ENCODE measurements around the gene CMTM6. TPM values are rescaled to one million over a fixed set of nuclear protein-coding genes. Genes with fewer than 3 reads are reported as not detected.

CMTM6 gene
- total RNA-seq, 1 experiment from 2014 or later, result 39.7 TPM

DNA sequence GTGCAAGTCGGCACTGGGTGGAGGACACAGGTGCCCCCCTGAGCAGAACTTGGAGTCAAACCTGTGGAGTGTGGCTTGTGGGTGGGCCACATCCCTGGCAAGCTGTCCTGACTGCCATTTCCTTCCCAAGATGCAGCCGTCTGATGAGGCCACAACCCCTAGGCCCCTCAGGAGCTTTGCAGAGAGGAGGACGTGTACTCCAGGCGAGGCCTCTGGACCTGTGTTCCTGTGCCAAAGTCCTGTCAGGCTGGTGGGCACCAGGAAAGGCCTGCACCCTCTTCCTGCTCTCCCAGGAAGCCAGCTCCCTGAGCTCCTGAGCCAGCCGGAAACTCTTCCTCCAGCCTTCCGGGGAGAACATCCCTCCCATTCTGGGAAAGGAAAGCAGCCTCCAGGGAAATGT, 48.5 kb downstream of the CMTM6 start:
- peaks cover 1% of the 10 kb centered on the region; the same call in 1 of the 2 replicates for H3K36me3 ChIP-seq (ENCODE audit: control insufficient read depth, insufficient read depth, low read length)
- no peak for DNase-seq
- no peaks in the 10 kb centered on the region for H3K9me3 ChIP-seq
- BruUV-seq (replicated peaks), result no TSS peak
- no peak overlapping the region for H3K4me3 Mint-ChIP-seq (ENCODE audit: unreplicated experiment)
- H3K27me3 ChIP-seq (replicated peaks; ENCODE audit: control insufficient read depth, insufficient read depth, low read length), result no peaks in the 10 kb centered on the region
- intact Hi-C loops (cut with micrococcal nuclease; ENCODE audit: unreplicated experiment), result no loop called here
- no peaks in the 10 kb centered on the region for H3K4me1 ChIP-seq
- TF ChIP-seq, protein P1, sequence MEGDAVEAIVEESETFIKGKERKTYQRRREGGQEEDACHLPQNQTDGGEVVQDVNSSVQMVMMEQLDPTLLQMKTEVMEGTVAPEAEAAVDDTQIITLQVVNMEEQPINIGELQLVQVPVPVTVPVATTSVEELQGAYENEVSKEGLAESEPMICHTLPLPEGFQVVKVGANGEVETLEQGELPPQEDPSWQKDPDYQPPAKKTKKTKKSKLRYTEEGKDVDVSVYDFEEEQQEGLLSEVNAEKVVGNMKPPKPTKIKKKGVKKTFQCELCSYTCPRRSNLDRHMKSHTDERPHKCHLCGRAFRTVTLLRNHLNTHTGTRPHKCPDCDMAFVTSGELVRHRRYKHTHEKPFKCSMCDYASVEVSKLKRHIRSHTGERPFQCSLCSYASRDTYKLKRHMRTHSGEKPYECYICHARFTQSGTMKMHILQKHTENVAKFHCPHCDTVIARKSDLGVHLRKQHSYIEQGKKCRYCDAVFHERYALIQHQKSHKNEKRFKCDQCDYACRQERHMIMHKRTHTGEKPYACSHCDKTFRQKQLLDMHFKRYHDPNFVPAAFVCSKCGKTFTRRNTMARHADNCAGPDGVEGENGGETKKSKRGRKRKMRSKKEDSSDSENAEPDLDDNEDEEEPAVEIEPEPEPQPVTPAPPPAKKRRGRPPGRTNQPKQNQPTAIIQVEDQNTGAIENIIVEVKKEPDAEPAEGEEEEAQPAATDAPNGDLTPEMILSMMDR (IDR thresholded peaks at IDR 0.05; ENCODE audit: insufficient read depth in 1 of 2, low read depth in 1 of 2, low read length in 1 of 2, severe bottlenecking in 1 of 2, unreplicated experiment in 1 of 2), result no peak
- H3K27ac Mint-ChIP-seq (ENCODE audit: unreplicated experiment), result no peak overlapping the region
- peaks cover 30% of the 10 kb centered on the region for H3K36me3 Mint-ChIP-seq (ENCODE audit: insufficient read depth, unreplicated experiment)
- H3K4me1 Mint-ChIP-seq (ENCODE audit: low read depth, unreplicated experiment), result no peaks in the 10 kb centered on the region
- no peaks in the 10 kb centered on the region for H3K27me3 Mint-ChIP-seq (ENCODE audit: insufficient read depth, unreplicated experiment)
- CTCF ChIA-PET, result no interaction called here
- POLR2A ChIA-PET, result no interaction called here
- H3K4me3 ChIP-seq (ENCODE audit: low read depth, low read length), result no peak overlapping the region
- no peaks in the 10 kb centered on the region for H3K9me3 Mint-ChIP-seq (ENCODE audit: unreplicated experiment)

- CTCF ChIA-PET, result no interaction called here
- no peaks in the 10 kb centered on the region for H3K27me3 Mint-ChIP-seq (ENCODE audit: insufficient read depth, unreplicated experiment)
- Histone ChIP-seq H3K36me3 (ENCODE audit: control insufficient read depth, insufficient read depth, low read length) (peaks cover 1% of the 10 kb centered on the region; the same call in 1 of the 2 replicates), H3K9me3 (no peaks in the 10 kb centered on the region), H3K27me3 (replicated peaks; ENCODE audit: control insufficient read depth, insufficient read depth, low read length) (no peaks in the 10 kb centered on the region), H3K4me3 (ENCODE audit: low read depth, low read length) (no peak overlapping the region), H3K4me1 (no peaks in the 10 kb centered on the region)
- no TSS peak for BruUV-seq (replicated peaks)
- H3K9me3 Mint-ChIP-seq (ENCODE audit: unreplicated experiment), result no peaks in the 10 kb centered on the region
- no peak for DNase-seq
- TF ChIP-seq, protein P1 (IDR thresholded peaks at IDR 0.05; ENCODE audit: insufficient read depth in 1 of 2, low read depth in 1 of 2, low read length in 1 of 2, severe bottlenecking in 1 of 2, unreplicated experiment in 1 of 2), result no peak
- peaks cover 30% of the 10 kb centered on the region for H3K36me3 Mint-ChIP-seq (ENCODE audit: insufficient read depth, unreplicated experiment)
- intact Hi-C loops (cut with micrococcal nuclease; ENCODE audit: unreplicated experiment), result no loop called here
- no peak overlapping the region for H3K4me3 Mint-ChIP-seq (ENCODE audit: unreplicated experiment)
- H3K27ac Mint-ChIP-seq (ENCODE audit: unreplicated experiment), result no peak overlapping the region
- POLR2A ChIA-PET, result no interaction called here
- H3K4me1 Mint-ChIP-seq (ENCODE audit: low read depth, unreplicated experiment), result no peaks in the 10 kb centered on the region
These were observed 49.3 kb downstream of the CMTM6 start for GRCh38 chr3:32453346-32453745.

DNA sequence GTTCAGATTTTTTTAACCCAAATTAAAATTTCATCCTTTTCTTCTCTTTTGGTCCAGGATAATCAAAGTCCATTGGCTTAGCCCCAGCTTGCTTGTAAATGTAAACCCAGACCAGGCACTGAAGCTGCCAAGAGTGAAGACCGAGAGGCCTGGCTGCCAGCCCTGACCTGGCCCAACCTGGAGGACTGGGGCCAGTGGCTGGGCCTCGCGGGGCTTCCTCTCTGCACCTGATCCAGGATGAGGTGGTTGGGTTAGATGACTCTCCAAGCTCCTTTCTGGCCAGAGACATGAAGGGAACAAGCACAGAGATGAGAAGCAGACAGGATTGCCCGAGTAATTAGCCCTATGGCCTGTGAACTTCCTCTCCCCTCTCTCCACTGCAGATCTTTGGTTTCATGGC, 50.6 kb downstream of the CMTM6 start:
- POLR2A ChIA-PET, result no interaction called here
- Mint-ChIP-seq H3K36me3 (ENCODE audit: insufficient read depth, unreplicated experiment) (peaks cover 22% of the 10 kb centered on the region), H3K4me3 (ENCODE audit: unreplicated experiment) (no peak overlapping the region), H3K27me3 (ENCODE audit: insufficient read depth, unreplicated experiment) (no peaks in the 10 kb centered on the region), H3K27ac (ENCODE audit: unreplicated experiment) (no peak overlapping the region), H3K9me3 (ENCODE audit: unreplicated experiment) (no peaks in the 10 kb centered on the region), H3K4me1 (ENCODE audit: low read depth, unreplicated experiment) (no peaks in the 10 kb centered on the region)
- Histone ChIP-seq H3K9me3 (no peaks in the 10 kb centered on the region), H3K4me3 (ENCODE audit: low read depth, low read length) (no peak overlapping the region), H3K27me3 (replicated peaks; ENCODE audit: control insufficient read depth, insufficient read depth, low read length) (no peaks in the 10 kb centered on the region), H3K36me3 (ENCODE audit: control insufficient read depth, insufficient read depth, low read length) (no peaks in the 10 kb centered on the region), H3K4me1 (no peaks in the 10 kb centered on the region)
- intact Hi-C loops (cut with micrococcal nuclease; ENCODE audit: unreplicated experiment), result no loop called here
- DNase-seq, result no peak
- BruUV-seq (replicated peaks), result no TSS peak
- TF ChIP-seq, protein P1 (IDR thresholded peaks at IDR 0.05; ENCODE audit: insufficient read depth in 1 of 2, low read depth in 1 of 2, low read length in 1 of 2, severe bottlenecking in 1 of 2, unreplicated experiment in 1 of 2), result no peak
- CTCF ChIA-PET, result no interaction called here
